Osteoblast (primary cell): ENCODE results near the gene IFNAR1. TPM values are rescaled to one million over a fixed set of nuclear protein-coding genes. Genes with fewer than 3 reads are reported as not detected.

Experiments used
- DNase-seq: peaks from one replicate; pipeline ENCODE4 v3.0.0; 2011; ENCODE audit warnings: low spot score, mixed read lengths; ENCODE audit not compliant: insufficient read length; ENCODE audit errors: missing footprints
- H2AFZ ChIP-seq: 2 replicates; pipeline ENCODE4 v1.6.0; 2011; ENCODE audit warnings: mild to moderate bottlenecking, low read length
- H3K27ac ChIP-seq: 2 replicates; pipeline ENCODE4 v1.5.1; 2011; ENCODE audit warnings: mild to moderate bottlenecking, low read depth, low read length, moderate library complexity
- H3K27me3 ChIP-seq: 2 replicates; pipeline ENCODE4 v1.6.0; 2012; ENCODE audit warnings: mild to moderate bottlenecking, control low read depth, inconsistent platforms, low read length, moderate library complexity; ENCODE audit not compliant: insufficient read depth
- H3K36me3 ChIP-seq: 2 replicates; pipeline ENCODE4 v1.5.1; 2011; ENCODE audit warnings: mild to moderate bottlenecking, low read length, control low read depth, moderate library complexity; ENCODE audit not compliant: insufficient read depth
- H3K4me1 ChIP-seq: 2 replicates; pipeline ENCODE4 v1.5.1; 2011; ENCODE audit warnings: mild to moderate bottlenecking, low read length, control low read depth, moderate library complexity; ENCODE audit not compliant: insufficient read depth
- H3K4me2 ChIP-seq: 2 replicates; pipeline ENCODE4 v1.6.0; 2011; ENCODE audit warnings: mild to moderate bottlenecking, low read length; ENCODE audit not compliant: insufficient read depth
- H3K4me3 ChIP-seq: fragments of 200-600 bp; sonication (generic); 3 replicates; pipeline ENCODE4 v1.5.1; 2012; ENCODE audit warnings: mild to moderate bottlenecking, low read length, inconsistent platforms; ENCODE audit not compliant: insufficient read depth
- H3K79me2 ChIP-seq: 2 replicates; pipeline ENCODE4 v1.6.0; 2012; ENCODE audit warnings: mild to moderate bottlenecking, low read length, control low read depth, inconsistent platforms; ENCODE audit not compliant: insufficient read depth
- H3K9me3 ChIP-seq: 2 replicates; pipeline ENCODE4 v1.5.1; 2011; ENCODE audit warnings: low read depth, low read length, control low read depth
- H4K20me1 ChIP-seq: 2 replicates; pipeline ENCODE4 v1.6.0; 2012; ENCODE audit warnings: mild to moderate bottlenecking, low read length, control low read depth; ENCODE audit not compliant: insufficient read depth
- total RNA-seq: library from RNA; depleted of rRNA; stranded (reverse); fragments of >200 nt; gene quantifications from 2 replicates; pipeline ENCODE4 v1.2.3, GENCODE V29; 2012
- TF ChIP-seq, protein P1 (sequence below): IDR thresholded peaks from 2 replicates; pipeline ENCODE4 v1.5.1; 2011; ENCODE audit warnings: mild to moderate bottlenecking, low read depth, low read length, moderate library complexity; ENCODE audit errors: extremely low read depth

IFNAR1 gene
- total RNA-seq, 1 donor: 26.1 TPM

DNA sequence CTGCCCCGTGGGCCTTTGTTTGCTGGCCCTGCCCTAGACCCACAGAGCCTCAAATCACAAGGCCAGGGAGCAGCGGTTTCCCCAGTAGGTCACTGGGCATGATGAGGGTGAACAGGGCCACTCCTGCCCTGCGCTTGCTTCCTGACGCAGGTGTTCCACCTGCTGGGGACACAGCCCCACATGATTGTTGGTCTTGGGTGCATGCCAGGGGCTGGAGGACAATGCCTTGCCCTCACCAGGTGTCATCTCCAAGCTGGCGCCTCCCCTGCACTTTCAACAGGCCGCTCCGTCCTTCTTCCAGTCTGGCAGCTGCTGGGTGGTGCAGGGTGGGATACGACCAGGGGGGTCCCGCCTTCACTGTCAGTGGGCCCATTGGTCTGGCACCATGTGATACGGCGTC is 34.3 kb upstream of the IFNAR1 start:
- Histone ChIP-seq H3K27me3 (no peaks in the 10 kb centered on the region), H3K27ac (no peak overlapping the region), H2AFZ (no peak overlapping the region), H3K4me2 (no peak overlapping the region), H3K36me3 (peaks cover 11% of the 10 kb centered on the region), H3K4me1 (peaks cover 21% of the 10 kb centered on the region), H3K4me3 (no peak overlapping the region), H3K9me3 (no peaks in the 10 kb centered on the region), H3K79me2 (no peaks in the 10 kb centered on the region), H4K20me1 (no peaks in the 10 kb centered on the region)
- DNase-seq: no peak
- TF ChIP-seq, protein P1, sequence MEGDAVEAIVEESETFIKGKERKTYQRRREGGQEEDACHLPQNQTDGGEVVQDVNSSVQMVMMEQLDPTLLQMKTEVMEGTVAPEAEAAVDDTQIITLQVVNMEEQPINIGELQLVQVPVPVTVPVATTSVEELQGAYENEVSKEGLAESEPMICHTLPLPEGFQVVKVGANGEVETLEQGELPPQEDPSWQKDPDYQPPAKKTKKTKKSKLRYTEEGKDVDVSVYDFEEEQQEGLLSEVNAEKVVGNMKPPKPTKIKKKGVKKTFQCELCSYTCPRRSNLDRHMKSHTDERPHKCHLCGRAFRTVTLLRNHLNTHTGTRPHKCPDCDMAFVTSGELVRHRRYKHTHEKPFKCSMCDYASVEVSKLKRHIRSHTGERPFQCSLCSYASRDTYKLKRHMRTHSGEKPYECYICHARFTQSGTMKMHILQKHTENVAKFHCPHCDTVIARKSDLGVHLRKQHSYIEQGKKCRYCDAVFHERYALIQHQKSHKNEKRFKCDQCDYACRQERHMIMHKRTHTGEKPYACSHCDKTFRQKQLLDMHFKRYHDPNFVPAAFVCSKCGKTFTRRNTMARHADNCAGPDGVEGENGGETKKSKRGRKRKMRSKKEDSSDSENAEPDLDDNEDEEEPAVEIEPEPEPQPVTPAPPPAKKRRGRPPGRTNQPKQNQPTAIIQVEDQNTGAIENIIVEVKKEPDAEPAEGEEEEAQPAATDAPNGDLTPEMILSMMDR: no peak

DNA sequence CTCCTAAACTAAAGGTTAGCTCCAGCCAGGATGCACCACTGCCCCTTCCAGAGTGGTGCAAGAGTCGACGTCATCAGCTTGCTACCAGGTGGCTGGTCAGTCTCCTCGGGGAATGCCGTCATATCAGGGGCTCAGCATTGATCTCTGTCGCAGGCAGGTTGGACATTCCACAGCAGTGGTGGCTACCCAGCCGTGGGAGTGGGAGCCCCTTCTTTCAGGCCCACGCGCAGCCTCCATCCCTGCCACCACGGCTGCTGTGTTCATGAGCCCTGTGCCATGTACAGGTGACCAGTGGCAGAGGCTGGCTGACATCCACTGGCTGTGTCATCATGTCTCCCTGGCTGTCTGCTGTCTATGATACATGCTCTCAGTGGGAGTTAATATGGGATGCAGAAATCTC is 33.1 kb upstream of the IFNAR1 start:
- Histone ChIP-seq H3K4me2 (no peak overlapping the region), H3K4me3 (no peak overlapping the region), H3K27me3 (no peaks in the 10 kb centered on the region), H3K79me2 (no peaks in the 10 kb centered on the region), H3K36me3 (peaks cover 15% of the 10 kb centered on the region), H4K20me1 (no peaks in the 10 kb centered on the region), H3K27ac (no peak overlapping the region), H3K9me3 (no peaks in the 10 kb centered on the region), H2AFZ (no peak overlapping the region), H3K4me1 (peaks cover 17% of the 10 kb centered on the region)
- TF ChIP-seq, protein P1: no peak
- DNase-seq: no peak

DNA sequence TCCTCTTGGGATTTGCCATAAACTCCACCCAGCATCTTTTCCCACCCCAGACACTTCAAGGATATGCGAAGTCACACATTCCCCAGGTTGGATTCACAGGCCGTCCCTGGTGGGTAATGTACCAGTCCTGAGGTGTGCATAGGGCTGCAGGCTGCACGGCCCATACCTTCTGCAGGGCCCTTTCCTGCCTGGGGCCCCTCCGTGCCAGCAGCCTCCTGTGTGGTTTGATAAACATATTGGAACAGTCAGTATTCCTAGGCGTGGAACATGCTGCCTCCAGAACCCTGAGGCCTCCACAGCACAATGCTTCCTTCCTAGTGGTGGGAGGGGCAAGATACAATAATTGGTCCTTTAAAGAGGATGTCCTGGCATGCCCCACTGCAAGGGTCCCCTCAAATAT is 32.0 kb upstream of the IFNAR1 start:
- TF ChIP-seq, protein P1: no peak
- Histone ChIP-seq H3K4me2 (no peak overlapping the region), H4K20me1 (no peaks in the 10 kb centered on the region), H3K9me3 (no peaks in the 10 kb centered on the region), H3K27ac (no peak overlapping the region), H3K36me3 (peaks cover 19% of the 10 kb centered on the region), H3K27me3 (no peaks in the 10 kb centered on the region), H3K4me3 (no peak overlapping the region), H3K79me2 (no peaks in the 10 kb centered on the region), H3K4me1 (peaks cover 11% of the 10 kb centered on the region), H2AFZ (no peak overlapping the region)
- no peak for DNase-seq

DNA sequence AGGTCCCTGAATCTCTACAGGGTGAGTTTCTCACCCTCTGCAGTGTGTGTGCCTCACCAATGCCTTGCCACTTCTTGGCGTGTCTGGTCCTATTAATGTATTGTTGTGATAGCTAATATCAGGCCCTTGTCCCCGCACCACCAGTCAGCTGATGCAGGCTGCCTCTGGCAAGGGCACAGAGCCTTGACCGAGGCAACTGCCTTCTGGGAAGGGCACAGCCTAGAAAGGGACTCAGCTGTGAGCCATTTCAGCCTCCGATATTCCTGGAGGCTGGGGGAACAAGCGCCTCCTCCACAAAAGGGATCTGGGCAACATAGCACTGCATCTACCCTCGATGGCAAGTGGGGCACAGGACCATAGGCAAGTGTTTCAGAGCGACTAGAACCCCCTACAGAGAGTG is 31.6 kb upstream of the IFNAR1 start:
- no peak for DNase-seq
- Histone ChIP-seq H3K9me3 (no peaks in the 10 kb centered on the region), H3K4me1 (peaks cover 11% of the 10 kb centered on the region), H3K36me3 (peaks cover 19% of the 10 kb centered on the region), H3K27ac (no peak overlapping the region), H3K4me3 (no peak overlapping the region), H3K79me2 (no peaks in the 10 kb centered on the region), H3K4me2 (no peak overlapping the region), H2AFZ (no peak overlapping the region), H3K27me3 (no peaks in the 10 kb centered on the region), H4K20me1 (no peaks in the 10 kb centered on the region)
- TF ChIP-seq, protein P1: no peak
